Breast epithelium (tissue), 3 donors: ENCODE data around the gene PHKB.

ENCODE experiments used
- POLR2A ChIP-seq: fragments of 450-650 bp; IDR thresholded peaks from one replicate; pipeline ENCODE4 v1.6.1; 2016; ENCODE audit warnings: antibody characterized with exemption, mild to moderate bottlenecking, moderate library complexity
- POLR2AphosphoS5 ChIP-seq, 3 donors: sonication (generic); formaldehyde crosslinking; IDR thresholded peaks; one replicate each; pipeline ENCODE4 v1.6.1; 2017; ENCODE audit warnings: antibody characterized with exemption in 3 of 3
- TF ChIP-seq, protein P1 (sequence below), 3 donors: fragments of 450-650 bp; IDR thresholded peaks; one replicate each; pipeline ENCODE4 v1.5.1; 2016 to 2017; ENCODE audit warnings: antibody characterized with exemption in 3 of 3, mild to moderate bottlenecking in 3 of 3, moderate library complexity in 3 of 3

- TF ChIP-seq, protein P1, sequence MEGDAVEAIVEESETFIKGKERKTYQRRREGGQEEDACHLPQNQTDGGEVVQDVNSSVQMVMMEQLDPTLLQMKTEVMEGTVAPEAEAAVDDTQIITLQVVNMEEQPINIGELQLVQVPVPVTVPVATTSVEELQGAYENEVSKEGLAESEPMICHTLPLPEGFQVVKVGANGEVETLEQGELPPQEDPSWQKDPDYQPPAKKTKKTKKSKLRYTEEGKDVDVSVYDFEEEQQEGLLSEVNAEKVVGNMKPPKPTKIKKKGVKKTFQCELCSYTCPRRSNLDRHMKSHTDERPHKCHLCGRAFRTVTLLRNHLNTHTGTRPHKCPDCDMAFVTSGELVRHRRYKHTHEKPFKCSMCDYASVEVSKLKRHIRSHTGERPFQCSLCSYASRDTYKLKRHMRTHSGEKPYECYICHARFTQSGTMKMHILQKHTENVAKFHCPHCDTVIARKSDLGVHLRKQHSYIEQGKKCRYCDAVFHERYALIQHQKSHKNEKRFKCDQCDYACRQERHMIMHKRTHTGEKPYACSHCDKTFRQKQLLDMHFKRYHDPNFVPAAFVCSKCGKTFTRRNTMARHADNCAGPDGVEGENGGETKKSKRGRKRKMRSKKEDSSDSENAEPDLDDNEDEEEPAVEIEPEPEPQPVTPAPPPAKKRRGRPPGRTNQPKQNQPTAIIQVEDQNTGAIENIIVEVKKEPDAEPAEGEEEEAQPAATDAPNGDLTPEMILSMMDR (IDR thresholded peaks at IDR 0.05): no peak
- no peak for TF ChIP-seq POLR2AphosphoS5 (IDR thresholded peaks at IDR 0.05)
- no peak for TF ChIP-seq POLR2A
These were observed 263.1 kb downstream of the PHKB start for GRCh38 chr16:47724115-47724785.
